HepG2 (cell line): ENCODE data around the gene XG. TPM values are rescaled to one million over a fixed set of nuclear protein-coding genes. Genes with fewer than 3 reads are reported as not detected.
A peak's percentile ranks its signal among the peaks of the same experiment; 100 is the strongest.

Experiments used
- ATAC-seq: fragments of 200-7000 bp; cut with Tn5 transposase; 3 replicates; pipeline ENCODE4 v1.9.1; 2020; ENCODE audit warnings: mild to moderate bottlenecking, moderate library complexity
- BruUV-seq: library from RNA; stranded (reverse); fragments of 400-500 nt; replicated peaks from 2 replicates; lab custom pipeline; 2021; lab: Mats Ljungman, UMichigan
- CTCF ChIA-PET: fragments of 300-600 bp; formaldehyde crosslinking; extraction: SDS; loops from one replicate; lab custom pipeline; 2021; ENCODE audit warnings: low total read pairs, inconsistent platforms, low intra/inter-chr PET ratio; lab: Yijun Ruan, JAX
- POLR2A ChIA-PET: fragments of 350-600 bp; sonication (Branson Sonifier 250); formaldehyde crosslinking; loops from one replicate; lab custom pipeline; 2020; ENCODE audit warnings: antibody characterized with exemption, inconsistent platforms; lab: Yijun Ruan, JAX
- DNase-seq: peaks from one replicate; pipeline ENCODE4 v3.0.0-alpha.2; 2015; ENCODE audit warnings: low spot score
- FAIRE-seq: peaks from 3 replicates; lab custom pipeline; 2011; peaks lifted over from hg19 to GRCh38; lab: Jason Lieb, UNC
- H2AFZ ChIP-seq: one replicate; pipeline ENCODE4 v1.6.1; 2011; ENCODE audit warnings: low read length, inconsistent platforms
- H3K27ac ChIP-seq: fragments of 300-600 bp; 3 replicates; pipeline ENCODE4 v1.8.0; 2011; ENCODE audit warnings: mixed run types, mild to moderate bottlenecking, mixed read lengths, low read length, inconsistent platforms; ENCODE audit not compliant: insufficient read depth; ENCODE audit errors: extremely low read length
- H3K27me3 ChIP-seq, 2 experiments: fragments of 200-600 bp in 1 of 2; 2 replicates in 1 of 2; 3 replicates in 1 of 2; pipeline versions ENCODE4 v1.6.0 to v1.8.0; 2011; ENCODE audit warnings: low read length in 2 of 2, mild to moderate bottlenecking in 2 of 2, moderate library complexity in 2 of 2, inconsistent platforms in 1 of 2; ENCODE audit not compliant: insufficient read depth in 2 of 2, control insufficient read depth in 1 of 2
- H3K36me3 ChIP-seq, 2 experiments: fragments of 200-600 bp in 1 of 2; replicated peaks in 1 of 2; 2 replicates in 1 of 2; 3 replicates in 1 of 2; pipeline versions ENCODE4 v1.5.1 to v1.8.0; 2011; ENCODE audit warnings: low read length in 2 of 2, inconsistent platforms in 1 of 2; ENCODE audit not compliant: insufficient read depth in 2 of 2, control insufficient read depth in 1 of 2
- H3K4me1 ChIP-seq: 2 replicates; pipeline ENCODE4 v1.5.1; 2012; ENCODE audit warnings: low read length, inconsistent platforms; ENCODE audit not compliant: insufficient read depth
- H3K4me2 ChIP-seq: 2 replicates; pipeline ENCODE4 v1.6.0; 2011; ENCODE audit warnings: low read depth, low read length, inconsistent platforms
- H3K4me3 ChIP-seq, 3 experiments: fragments of 200-600 bp in 1 of 3; sonication (generic), shearing (Covaris generic) in 1 of 3; replicated peaks in 1 of 3; 2 replicates each; pipeline ENCODE4 v1.5.1; 2011 to 2016; ENCODE audit warnings: low read length in 3 of 3, inconsistent platforms in 2 of 3, low read depth in 2 of 3, mild to moderate bottlenecking in 2 of 3, control low read depth in 1 of 3, mixed read lengths in 1 of 3; ENCODE audit not compliant: insufficient read depth in 1 of 3
- H3K79me2 ChIP-seq: one replicate; pipeline ENCODE4 v1.6.1; 2011; ENCODE audit warnings: low read length, inconsistent platforms; ENCODE audit not compliant: insufficient read depth
- H3K9ac ChIP-seq: 2 replicates; pipeline ENCODE4 v1.6.0; 2011; ENCODE audit warnings: mild to moderate bottlenecking, low read depth, low read length, inconsistent platforms; ENCODE audit not compliant: insufficient read depth
- H3K9me3 ChIP-seq: 2 replicates; pipeline ENCODE4 v1.5.1; 2012; ENCODE audit warnings: mild to moderate bottlenecking, low read length
- H4K20me1 ChIP-seq: 2 replicates; pipeline ENCODE4 v1.6.0; 2011; ENCODE audit warnings: inconsistent platforms, mild to moderate bottlenecking, low read length, moderate library complexity; ENCODE audit not compliant: insufficient read depth
- CEBPG ChIP-seq: IDR thresholded peaks from 2 replicates; pipeline ENCODE4 v1.6.1; 2016
- HNF4A ChIP-seq: sonication (generic); formaldehyde crosslinking; IDR thresholded peaks from 2 replicates; pipeline ENCODE4 v1.4.0; 2020; ENCODE audit warnings: missing genetic modification reagents
- HNF4G ChIP-seq, 2 experiments: sonication (generic) in 1 of 2; formaldehyde crosslinking in 1 of 2; IDR thresholded peaks; 2 replicates each; pipeline versions ENCODE4 v1.4.0 to v1.6.1; 2011 to 2020; ENCODE audit warnings: borderline replicate concordance in 2 of 2, low read depth in 2 of 2, mild to moderate bottlenecking in 2 of 2, low read length in 1 of 2, missing genetic modification reagents in 1 of 2, moderate library complexity in 1 of 2
- KAT2B ChIP-seq: fragments of 150-350 bp; IDR thresholded peaks from 2 replicates; pipeline ENCODE4 v1.6.1; 2014; ENCODE audit warnings: low read depth, low read length, borderline replicate concordance
- MYC ChIP-seq: sonication (generic); formaldehyde crosslinking; IDR thresholded peaks from 2 replicates; pipeline ENCODE4 v1.9.0; 2021; ENCODE audit warnings: missing genetic modification reagents, borderline replicate concordance
- RARG ChIP-seq: sonication (generic); formaldehyde crosslinking; IDR thresholded peaks from 2 replicates; pipeline ENCODE4 v1.4.0; 2020; ENCODE audit warnings: low read depth, mild to moderate bottlenecking, missing genetic modification reagents
- SALL1 ChIP-seq: sonication (generic); formaldehyde crosslinking; IDR thresholded peaks from 2 replicates; pipeline ENCODE4 v1.8.0; 2022; ENCODE audit warnings: mild to moderate bottlenecking, missing genetic modification reagents
- WGBS: methylation state at CpG from one replicate; pipeline ENCODE4 v1.1.6; 2017; ENCODE audit warnings: low lambda C conversion rate; 5-methylcytosine and 5-hydroxymethylcytosine counted together
- in situ Hi-C: cut with HindIII; loops from 2 replicates; pipeline ENCODE4 v1.10.0; 2017; ENCODE audit warnings: low pct_unique_long_range_greater_than_20kb; ENCODE audit not compliant: extremely low pct_ligation_motif_present
- intact Hi-C: fragments of 100-400 bp; cut with micrococcal nuclease; formaldehyde crosslinking; loops from one replicate; pipeline ENCODE4 v1.10.0; 2022; ENCODE audit not compliant: unreplicated experiment
- polyA plus RNA-seq, 8 experiments: library from polyadenylated mRNA; depleted of rRNA in 3 of 8; stranded (reverse) in 7 of 8; unstranded in 1 of 8; fragments of >200 nt; fragmentation: Illumina TruSeq in 4 of 8; extraction: Trizol in 4 of 8; gene quantifications; 2 replicates each; pipeline versions ENCODE4 v1.2.1 to v1.2.3, GENCODE V29; 2011 to 2016; ENCODE audit warnings: low read depth in 4 of 8, missing spikeins in 1 of 8, mixed read lengths in 1 of 8; ENCODE audit not compliant: insufficient read depth in 1 of 8
- total RNA-seq, 5 experiments: library from RNA; depleted of rRNA; stranded (reverse); fragments of >200 nt; fragmentation: Illumina TruSeq; extraction: Trizol; gene quantifications; 2 replicates each; pipeline ENCODE4 v1.2.3, GENCODE V29; 2016; ENCODE audit warnings: low read depth in 1 of 5
- TF ChIP-seq, protein P1 (sequence below): sonication (generic); formaldehyde crosslinking; IDR thresholded peaks from 2 replicates; pipeline ENCODE4 v1.5.1; 2020; ENCODE audit warnings: mild to moderate bottlenecking, missing genetic modification reagents, borderline replicate concordance
- TF ChIP-seq, protein P2 (sequence below): sonication (generic); formaldehyde crosslinking; conservative IDR thresholded peaks from 2 replicates; pipeline ENCODE4 v1.4.0; 2020; ENCODE audit warnings: mild to moderate bottlenecking, missing genetic modification reagents, moderate library complexity

Gene XG
- total and polyA plus RNA-seq, 2 of the 13 experiments (the other 11 are each of a cell fraction or from before 2014, with no cell fraction given), result not detected

- TF ChIP-seq, protein P1, sequence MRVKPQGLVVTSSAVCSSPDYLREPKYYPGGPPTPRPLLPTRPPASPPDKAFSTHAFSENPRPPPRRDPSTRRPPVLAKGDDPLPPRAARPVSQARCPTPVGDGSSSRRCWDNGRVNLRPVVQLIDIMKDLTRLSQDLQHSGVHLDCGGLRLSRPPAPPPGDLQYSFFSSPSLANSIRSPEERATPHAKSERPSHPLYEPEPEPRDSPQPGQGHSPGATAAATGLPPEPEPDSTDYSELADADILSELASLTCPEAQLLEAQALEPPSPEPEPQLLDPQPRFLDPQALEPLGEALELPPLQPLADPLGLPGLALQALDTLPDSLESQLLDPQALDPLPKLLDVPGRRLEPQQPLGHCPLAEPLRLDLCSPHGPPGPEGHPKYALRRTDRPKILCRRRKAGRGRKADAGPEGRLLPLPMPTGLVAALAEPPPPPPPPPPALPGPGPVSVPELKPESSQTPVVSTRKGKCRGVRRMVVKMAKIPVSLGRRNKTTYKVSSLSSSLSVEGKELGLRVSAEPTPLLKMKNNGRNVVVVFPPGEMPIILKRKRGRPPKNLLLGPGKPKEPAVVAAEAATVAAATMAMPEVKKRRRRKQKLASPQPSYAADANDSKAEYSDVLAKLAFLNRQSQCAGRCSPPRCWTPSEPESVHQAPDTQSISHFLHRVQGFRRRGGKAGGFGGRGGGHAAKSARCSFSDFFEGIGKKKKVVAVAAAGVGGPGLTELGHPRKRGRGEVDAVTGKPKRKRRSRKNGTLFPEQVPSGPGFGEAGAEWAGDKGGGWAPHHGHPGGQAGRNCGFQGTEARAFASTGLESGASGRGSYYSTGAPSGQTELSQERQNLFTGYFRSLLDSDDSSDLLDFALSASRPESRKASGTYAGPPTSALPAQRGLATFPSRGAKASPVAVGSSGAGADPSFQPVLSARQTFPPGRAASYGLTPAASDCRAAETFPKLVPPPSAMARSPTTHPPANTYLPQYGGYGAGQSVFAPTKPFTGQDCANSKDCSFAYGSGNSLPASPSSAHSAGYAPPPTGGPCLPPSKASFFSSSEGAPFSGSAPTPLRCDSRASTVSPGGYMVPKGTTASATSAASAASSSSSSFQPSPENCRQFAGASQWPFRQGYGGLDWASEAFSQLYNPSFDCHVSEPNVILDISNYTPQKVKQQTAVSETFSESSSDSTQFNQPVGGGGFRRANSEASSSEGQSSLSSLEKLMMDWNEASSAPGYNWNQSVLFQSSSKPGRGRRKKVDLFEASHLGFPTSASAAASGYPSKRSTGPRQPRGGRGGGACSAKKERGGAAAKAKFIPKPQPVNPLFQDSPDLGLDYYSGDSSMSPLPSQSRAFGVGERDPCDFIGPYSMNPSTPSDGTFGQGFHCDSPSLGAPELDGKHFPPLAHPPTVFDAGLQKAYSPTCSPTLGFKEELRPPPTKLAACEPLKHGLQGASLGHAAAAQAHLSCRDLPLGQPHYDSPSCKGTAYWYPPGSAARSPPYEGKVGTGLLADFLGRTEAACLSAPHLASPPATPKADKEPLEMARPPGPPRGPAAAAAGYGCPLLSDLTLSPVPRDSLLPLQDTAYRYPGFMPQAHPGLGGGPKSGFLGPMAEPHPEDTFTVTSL (CRISPR knock-in tag), result peak; percentile 40; the same call in 1 of the 2 replicates
- TF ChIP-seq HNF4A (CRISPR knock-in tag) (peak; percentile 62), RARG (no peak), SALL1 (peak; percentile 11; the same call in 1 of the 2 replicates), CEBPG (CRISPR knock-in tag) (no peak), MYC (CRISPR knock-in tag) (no peak), KAT2B (no peak), HNF4G (IDR thresholded peaks at IDR 0.05; ENCODE audit: borderline replicate concordance, low read depth, low read length) (peak; percentile 43; the same call in 1 of the 2 replicates), HNF4G (CRISPR knock-in tag; IDR thresholded peaks at IDR 0.05; ENCODE audit: borderline replicate concordance, low read depth) (no peak)
- TF ChIP-seq, protein P2, sequence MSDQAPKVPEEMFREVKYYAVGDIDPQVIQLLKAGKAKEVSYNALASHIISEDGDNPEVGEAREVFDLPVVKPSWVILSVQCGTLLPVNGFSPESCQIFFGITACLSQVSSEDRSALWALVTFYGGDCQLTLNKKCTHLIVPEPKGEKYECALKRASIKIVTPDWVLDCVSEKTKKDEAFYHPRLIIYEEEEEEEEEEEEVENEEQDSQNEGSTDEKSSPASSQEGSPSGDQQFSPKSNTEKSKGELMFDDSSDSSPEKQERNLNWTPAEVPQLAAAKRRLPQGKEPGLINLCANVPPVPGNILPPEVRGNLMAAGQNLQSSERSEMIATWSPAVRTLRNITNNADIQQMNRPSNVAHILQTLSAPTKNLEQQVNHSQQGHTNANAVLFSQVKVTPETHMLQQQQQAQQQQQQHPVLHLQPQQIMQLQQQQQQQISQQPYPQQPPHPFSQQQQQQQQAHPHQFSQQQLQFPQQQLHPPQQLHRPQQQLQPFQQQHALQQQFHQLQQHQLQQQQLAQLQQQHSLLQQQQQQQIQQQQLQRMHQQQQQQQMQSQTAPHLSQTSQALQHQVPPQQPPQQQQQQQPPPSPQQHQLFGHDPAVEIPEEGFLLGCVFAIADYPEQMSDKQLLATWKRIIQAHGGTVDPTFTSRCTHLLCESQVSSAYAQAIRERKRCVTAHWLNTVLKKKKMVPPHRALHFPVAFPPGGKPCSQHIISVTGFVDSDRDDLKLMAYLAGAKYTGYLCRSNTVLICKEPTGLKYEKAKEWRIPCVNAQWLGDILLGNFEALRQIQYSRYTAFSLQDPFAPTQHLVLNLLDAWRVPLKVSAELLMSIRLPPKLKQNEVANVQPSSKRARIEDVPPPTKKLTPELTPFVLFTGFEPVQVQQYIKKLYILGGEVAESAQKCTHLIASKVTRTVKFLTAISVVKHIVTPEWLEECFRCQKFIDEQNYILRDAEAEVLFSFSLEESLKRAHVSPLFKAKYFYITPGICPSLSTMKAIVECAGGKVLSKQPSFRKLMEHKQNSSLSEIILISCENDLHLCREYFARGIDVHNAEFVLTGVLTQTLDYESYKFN (CRISPR knock-in tag), result 0 out of 2 replicates have a peak, but pooled peaks have one; percentile 16
- H3K9me3 ChIP-seq, result no peaks in the 10 kb centered on the region
- H3K36me3 ChIP-seq, result peaks cover 13 to 54% of the 10 kb centered on the region in 2 experiments
- no peaks in the 10 kb centered on the region for H3K79me2 ChIP-seq
- peak overlapping the region; percentile 10; the same call in 1 of the 2 replicates for H3K4me2 ChIP-seq
- no peak overlapping the region for H2AFZ ChIP-seq
- no peaks in the 10 kb centered on the region for H3K27me3 ChIP-seq
- H3K4me3 ChIP-seq, result no peak overlapping the region
- no peak overlapping the region for H3K9ac ChIP-seq
- intact Hi-C loops (no loop called here), in situ Hi-C loops (no loop called here)
- peak; percentile 8 for DNase-seq
- H3K4me1 ChIP-seq, result peaks cover 11% of the 10 kb centered on the region
- no peak overlapping the region for H3K27ac ChIP-seq
- 88% methylated on average over 10 of the region's 10 CpGs for WGBS
- POLR2A ChIA-PET, result no interaction called here
- peak; percentile 38; the same call in 1 of the 3 replicates for ATAC-seq
- no peaks in the 10 kb centered on the region for H4K20me1 ChIP-seq
- CTCF ChIA-PET, result no interaction called here
- BruUV-seq, result no TSS peak
- no peak for FAIRE-seq
Measured at GRCh38 chrX:2719774-2720447, 31.9 kb upstream of the XG start.
